K562 (cell line): ENCODE measurements around the gene TUBG2. TPM values are rescaled to one million over a fixed set of nuclear protein-coding genes. Genes with fewer than 3 reads are reported as not detected.

Source experiments
- CBX2 ChIP-seq: fragments of 200-600 bp; sonication (generic); IDR thresholded peaks from one replicate; pipeline ENCODE4 v1.6.1; 2012; ENCODE audit warnings: mild to moderate bottlenecking, low read length, inconsistent platforms; ENCODE audit not compliant: insufficient read depth, poor library complexity, severe bottlenecking
- CBX5 ChIP-seq: IDR thresholded peaks from 2 replicates; pipeline ENCODE4 v1.6.1; 2014; ENCODE audit warnings: low read depth, borderline replicate concordance
- EP400 ChIP-seq: fragments of 450-650 bp; IDR thresholded peaks from 2 replicates; pipeline ENCODE4 v1.6.1; 2017; ENCODE audit warnings: antibody characterized with exemption, mild to moderate bottlenecking, moderate library complexity
- GMEB1 ChIP-seq: fragments of 250-450 bp; sonication (Bioruptor Pico); IDR thresholded peaks from 2 replicates; pipeline ENCODE4 v1.4.0; 2020; ENCODE audit warnings: mild to moderate bottlenecking
- HDAC1 ChIP-seq, 2 experiments: fragments of 450-650 bp; IDR thresholded peaks; 2 replicates each; pipeline ENCODE4 v1.6.1; 2016 to 2017; ENCODE audit warnings: inconsistent platforms in 1 of 2, mild to moderate bottlenecking in 1 of 2, moderate library complexity in 1 of 2
- KLF13 ChIP-seq: fragments of 450-650 bp; IDR thresholded peaks from 2 replicates; pipeline ENCODE4 v1.6.1; 2016; ENCODE audit warnings: missing genetic modification characterization, low read depth, mild to moderate bottlenecking, missing compliant biosample characterization, moderate library complexity, borderline replicate concordance
- MEF2D ChIP-seq: conservative IDR thresholded peaks from 2 replicates; pipeline ENCODE4 v1.6.1; 2016; ENCODE audit warnings: low read depth, missing genetic modification characterization, missing compliant biosample characterization
- RNF219 ChIP-seq: fragments of 250-450 bp; sonication (Bioruptor Pico); IDR thresholded peaks from 2 replicates; pipeline ENCODE4 v1.5.0; 2022; ENCODE audit warnings: mild to moderate bottlenecking
- SRSF3 ChIP-seq: fragments of 200-400 bp; formaldehyde crosslinking; IDR thresholded peaks from 2 replicates; pipeline ENCODE4 v1.6.1; 2016; ENCODE audit warnings: mild to moderate bottlenecking, low read length, moderate library complexity; ENCODE audit not compliant: insufficient read depth
- ZNF23 ChIP-seq: fragments of 250-450 bp; sonication (Bioruptor Pico); IDR thresholded peaks from 2 replicates; pipeline ENCODE4 v1.4.0; 2020; ENCODE audit warnings: mild to moderate bottlenecking
- polyA plus RNA-seq, 8 experiments: library from polyadenylated mRNA; depleted of rRNA in 4 of 8; stranded (reverse) in 5 of 8; unstranded in 3 of 8; fragments of >200 nt; fragmentation: Nextera tagmentation in 2 of 8; fragmentation: Illumina TruSeq in 1 of 8; extraction: Ambion mirVana in 2 of 8; extraction: Trizol in 1 of 8; gene quantifications; 2 replicates each; pipeline versions ENCODE4 v1.2.1 to v1.2.3, GENCODE V29; 2011 to 2014; ENCODE audit warnings: inconsistent platforms in 1 of 8, missing spikeins in 1 of 8
- total RNA-seq, 7 experiments: library from RNA; depleted of rRNA in 6 of 7; stranded (reverse); fragments of >200 nt in 6 of 7; fragmentation: Illumina TruSeq in 2 of 7; extraction: Trizol in 2 of 7; gene quantifications; 2 replicates each; pipeline versions ENCODE4 v1.2.1 to v1.2.3, GENCODE V29; 2011 to 2021; ENCODE audit warnings: low replicate concordance in 1 of 7
- TF ChIP-seq, protein P1 (sequence below): fragments of 450-650 bp; IDR thresholded peaks from 2 replicates; pipeline ENCODE4 v1.6.1; 2016; ENCODE audit warnings: borderline replicate concordance
- TF ChIP-seq, protein P2 (sequence below): fragments of 450-650 bp; IDR thresholded peaks from 2 replicates; pipeline ENCODE4 v1.6.1; 2016; ENCODE audit warnings: mild to moderate bottlenecking
- TF ChIP-seq, protein P3 (sequence below): fragments of 250-450 bp; sonication (Bioruptor Pico); IDR thresholded peaks from 2 replicates; pipeline ENCODE4 v1.5.0; 2021
- TF ChIP-seq, protein P4 (sequence below): fragments of 250-450 bp; sonication (Bioruptor Pico); IDR thresholded peaks from 2 replicates; pipeline ENCODE4 v1.8.0; 2022; ENCODE audit warnings: inconsistent platforms, mild to moderate bottlenecking, moderate library complexity, borderline replicate concordance

Gene TUBG2
- total and polyA plus RNA-seq, 9 of the 15 experiments (the other 6 are each of a cell fraction or from before 2014, with no cell fraction given): 0.09 to 0.80 (median 0.24) TPM; not detected in 2

DNA sequence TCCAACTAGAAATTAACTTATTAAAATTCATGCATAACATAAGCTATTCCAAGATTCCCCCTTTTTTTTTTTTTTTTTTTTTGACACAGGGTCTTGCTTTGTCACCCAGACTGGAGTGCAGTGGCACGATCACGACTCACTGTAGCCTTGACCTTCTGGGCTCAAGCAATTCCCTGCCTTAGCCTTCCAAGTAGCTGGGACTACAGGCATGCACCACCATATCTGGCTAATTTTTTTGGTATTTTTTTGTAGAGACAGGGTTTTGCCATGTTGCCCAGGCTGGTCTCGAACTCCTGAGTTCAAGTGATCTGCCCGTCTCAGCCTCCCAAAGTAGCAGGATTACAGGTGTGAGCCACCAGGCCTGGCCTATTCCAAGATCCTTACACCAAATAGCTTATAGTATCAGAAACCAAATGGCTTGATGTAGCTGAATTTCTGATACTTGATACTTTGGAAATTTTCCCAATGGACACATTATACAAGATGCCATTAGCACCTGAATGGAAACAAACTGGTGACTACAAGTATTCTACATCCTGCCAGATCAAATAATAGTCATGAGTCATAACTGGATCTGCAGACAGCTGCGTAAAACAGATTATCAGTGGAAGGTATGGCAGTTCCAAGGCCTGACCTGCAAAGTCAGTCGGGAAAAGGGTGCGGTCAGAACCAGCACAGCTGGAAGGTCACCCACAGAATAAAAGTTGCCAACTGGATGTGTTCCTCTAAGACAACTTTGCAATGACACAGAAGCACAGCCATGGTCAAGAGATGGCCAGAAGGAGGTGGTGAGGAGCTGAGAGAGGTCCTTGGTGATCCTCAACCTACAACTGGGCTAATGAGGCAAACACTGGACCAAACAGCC, 35.1 kb upstream of the TUBG2 start (continued):
- no peak for TF ChIP-seq RNF219 (CRISPR knock-in tag)
- TF ChIP-seq SRSF3: no peak
- TF ChIP-seq, protein P1, sequence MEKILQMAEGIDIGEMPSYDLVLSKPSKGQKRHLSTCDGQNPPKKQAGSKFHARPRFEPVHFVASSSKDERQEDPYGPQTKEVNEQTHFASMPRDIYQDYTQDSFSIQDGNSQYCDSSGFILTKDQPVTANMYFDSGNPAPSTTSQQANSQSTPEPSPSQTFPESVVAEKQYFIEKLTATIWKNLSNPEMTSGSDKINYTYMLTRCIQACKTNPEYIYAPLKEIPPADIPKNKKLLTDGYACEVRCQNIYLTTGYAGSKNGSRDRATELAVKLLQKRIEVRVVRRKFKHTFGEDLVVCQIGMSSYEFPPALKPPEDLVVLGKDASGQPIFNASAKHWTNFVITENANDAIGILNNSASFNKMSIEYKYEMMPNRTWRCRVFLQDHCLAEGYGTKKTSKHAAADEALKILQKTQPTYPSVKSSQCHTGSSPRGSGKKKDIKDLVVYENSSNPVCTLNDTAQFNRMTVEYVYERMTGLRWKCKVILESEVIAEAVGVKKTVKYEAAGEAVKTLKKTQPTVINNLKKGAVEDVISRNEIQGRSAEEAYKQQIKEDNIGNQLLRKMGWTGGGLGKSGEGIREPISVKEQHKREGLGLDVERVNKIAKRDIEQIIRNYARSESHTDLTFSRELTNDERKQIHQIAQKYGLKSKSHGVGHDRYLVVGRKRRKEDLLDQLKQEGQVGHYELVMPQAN: peak; percentile 30; the same call in 1 of the 2 replicates
- no peak for TF ChIP-seq CBX2
- TF ChIP-seq, protein P2, sequence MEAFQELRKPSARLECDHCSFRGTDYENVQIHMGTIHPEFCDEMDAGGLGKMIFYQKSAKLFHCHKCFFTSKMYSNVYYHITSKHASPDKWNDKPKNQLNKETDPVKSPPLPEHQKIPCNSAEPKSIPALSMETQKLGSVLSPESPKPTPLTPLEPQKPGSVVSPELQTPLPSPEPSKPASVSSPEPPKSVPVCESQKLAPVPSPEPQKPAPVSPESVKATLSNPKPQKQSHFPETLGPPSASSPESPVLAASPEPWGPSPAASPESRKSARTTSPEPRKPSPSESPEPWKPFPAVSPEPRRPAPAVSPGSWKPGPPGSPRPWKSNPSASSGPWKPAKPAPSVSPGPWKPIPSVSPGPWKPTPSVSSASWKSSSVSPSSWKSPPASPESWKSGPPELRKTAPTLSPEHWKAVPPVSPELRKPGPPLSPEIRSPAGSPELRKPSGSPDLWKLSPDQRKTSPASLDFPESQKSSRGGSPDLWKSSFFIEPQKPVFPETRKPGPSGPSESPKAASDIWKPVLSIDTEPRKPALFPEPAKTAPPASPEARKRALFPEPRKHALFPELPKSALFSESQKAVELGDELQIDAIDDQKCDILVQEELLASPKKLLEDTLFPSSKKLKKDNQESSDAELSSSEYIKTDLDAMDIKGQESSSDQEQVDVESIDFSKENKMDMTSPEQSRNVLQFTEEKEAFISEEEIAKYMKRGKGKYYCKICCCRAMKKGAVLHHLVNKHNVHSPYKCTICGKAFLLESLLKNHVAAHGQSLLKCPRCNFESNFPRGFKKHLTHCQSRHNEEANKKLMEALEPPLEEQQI: no peak
- TF ChIP-seq CBX5: no peak
- TF ChIP-seq MEF2D (tag): no peak
- peak; percentile 37; the same call in 1 of the 2 replicates for TF ChIP-seq EP400
- no peak for TF ChIP-seq GMEB1 (CRISPR knock-in tag)
- TF ChIP-seq HDAC1 (IDR thresholded peaks at IDR 0.05): peak in 1 of 2 experiments; percentile 59; a peak in 1 of 4 replicates
- no peak for TF ChIP-seq KLF13 (tag)
- no peak for TF ChIP-seq ZNF23 (CRISPR knock-in tag)
- TF ChIP-seq, protein P3, sequence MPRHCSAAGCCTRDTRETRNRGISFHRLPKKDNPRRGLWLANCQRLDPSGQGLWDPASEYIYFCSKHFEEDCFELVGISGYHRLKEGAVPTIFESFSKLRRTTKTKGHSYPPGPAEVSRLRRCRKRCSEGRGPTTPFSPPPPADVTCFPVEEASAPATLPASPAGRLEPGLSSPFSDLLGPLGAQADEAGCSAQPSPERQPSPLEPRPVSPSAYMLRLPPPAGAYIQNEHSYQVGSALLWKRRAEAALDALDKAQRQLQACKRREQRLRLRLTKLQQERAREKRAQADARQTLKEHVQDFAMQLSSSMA (CRISPR knock-in tag): no peak
- TF ChIP-seq, protein P4, sequence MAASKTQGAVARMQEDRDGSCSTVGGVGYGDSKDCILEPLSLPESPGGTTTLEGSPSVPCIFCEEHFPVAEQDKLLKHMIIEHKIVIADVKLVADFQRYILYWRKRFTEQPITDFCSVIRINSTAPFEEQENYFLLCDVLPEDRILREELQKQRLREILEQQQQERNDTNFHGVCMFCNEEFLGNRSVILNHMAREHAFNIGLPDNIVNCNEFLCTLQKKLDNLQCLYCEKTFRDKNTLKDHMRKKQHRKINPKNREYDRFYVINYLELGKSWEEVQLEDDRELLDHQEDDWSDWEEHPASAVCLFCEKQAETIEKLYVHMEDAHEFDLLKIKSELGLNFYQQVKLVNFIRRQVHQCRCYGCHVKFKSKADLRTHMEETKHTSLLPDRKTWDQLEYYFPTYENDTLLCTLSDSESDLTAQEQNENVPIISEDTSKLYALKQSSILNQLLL (CRISPR knock-in tag): no peak
